GM23338 (cell line): ENCODE data around the gene GTSE1.

Experiments used
- CTCF ChIP-seq, 2 experiments: fragments of 200-600 bp in 1 of 2; sonication (generic) in 1 of 2; conservative IDR thresholded peaks; 2 replicates each; pipeline versions ENCODE4 v1.5.1 to v1.6.1; 2016 to 2017; ENCODE audit warnings: antibody characterized with exemption in 2 of 2, low read depth in 2 of 2, mild to moderate bottlenecking in 2 of 2, moderate library complexity in 1 of 2
- EZH2phosphoT487 ChIP-seq: fragments of 200-600 bp; sonication (generic); IDR thresholded peaks from one replicate; pipeline ENCODE4 v1.8.1; 2018; ENCODE audit warnings: antibody characterized with exemption; ENCODE audit not compliant: unreplicated experiment

- no peak for TF ChIP-seq CTCF (conservative IDR thresholded peaks at IDR 0.05; ENCODE audit: low read depth in 2 of 2)
- TF ChIP-seq EZH2phosphoT487: no peak
These were observed 54.6 kb downstream of the GTSE1 start for GRCh38 chr22:46351131-46351735.
